H9 (cell line): ENCODE measurements around the gene RAB6B. TPM values are rescaled to one million over a fixed set of nuclear protein-coding genes. Genes with fewer than 3 reads are reported as not detected.

ENCODE experiments used
- DNase-seq: peaks from one replicate; pipeline ENCODE4 v3.0.0-alpha.2; 2017
- H2AFZ ChIP-seq: one replicate; pipeline ENCODE4 v1.6.1; 2013; ENCODE audit warnings: mild to moderate bottlenecking, low read length, control low read depth, moderate library complexity
- H2AK5ac ChIP-seq: 2 replicates; pipeline ENCODE4 v1.6.1; 2013; ENCODE audit warnings: low read length, control low read depth, mixed read lengths; ENCODE audit not compliant: insufficient read length
- H2BK120ac ChIP-seq: one replicate; pipeline ENCODE4 v1.6.1; 2013; ENCODE audit warnings: low read depth, mild to moderate bottlenecking, low read length, control low read depth, inconsistent platforms; ENCODE audit not compliant: poor library complexity, severe bottlenecking
- H2BK12ac ChIP-seq: 2 replicates; pipeline ENCODE4 v1.6.1; 2013; ENCODE audit warnings: low read length, control low read depth, mixed read lengths, low read depth; ENCODE audit not compliant: insufficient read length
- H2BK15ac ChIP-seq: 2 replicates; pipeline ENCODE4 v1.6.1; 2013; ENCODE audit warnings: low read depth, low read length, control low read depth
- H2BK20ac ChIP-seq: one replicate; pipeline ENCODE4 v1.6.1; 2013; ENCODE audit warnings: low read depth, mild to moderate bottlenecking, low read length, control low read depth, inconsistent platforms; ENCODE audit not compliant: poor library complexity, severe bottlenecking
- H2BK5ac ChIP-seq: 2 replicates; pipeline ENCODE4 v1.6.1; 2013; ENCODE audit warnings: low read length, control low read depth, mixed read lengths; ENCODE audit not compliant: insufficient read length
- H3K14ac ChIP-seq: 2 replicates; pipeline ENCODE4 v1.6.1; 2013; ENCODE audit warnings: low read length, control low read depth; ENCODE audit not compliant: insufficient read depth
- H3K18ac ChIP-seq: 2 replicates; pipeline ENCODE4 v1.6.1; 2013; ENCODE audit warnings: low read depth, mild to moderate bottlenecking, mixed read lengths, low read length, control low read depth; ENCODE audit not compliant: insufficient read length
- H3K23ac ChIP-seq: 2 replicates; pipeline ENCODE4 v1.6.1; 2013; ENCODE audit warnings: low read length, control low read depth, mixed read lengths, low read depth; ENCODE audit not compliant: insufficient read length
- H3K23me2 ChIP-seq: 2 replicates; pipeline ENCODE4 v1.6.1; 2013; ENCODE audit warnings: low read depth, mild to moderate bottlenecking, mixed read lengths, low read length, control low read depth; ENCODE audit not compliant: insufficient read length, poor library complexity, severe bottlenecking
- H3K27ac ChIP-seq: 2 replicates; pipeline ENCODE4 v1.5.1; 2013; ENCODE audit warnings: low read length, control low read depth, mixed read lengths, low read depth; ENCODE audit not compliant: insufficient read length
- H3K27me3 ChIP-seq: 2 replicates; pipeline ENCODE4 v1.6.1; 2013; ENCODE audit warnings: low read length, control low read depth, inconsistent platforms; ENCODE audit not compliant: insufficient read depth
- H3K4ac ChIP-seq: 2 replicates; pipeline ENCODE4 v1.6.1; 2013; ENCODE audit warnings: low read depth, mild to moderate bottlenecking, control low read depth, inconsistent platforms, low read length, moderate library complexity
- H3K4me1 ChIP-seq: 2 replicates; pipeline ENCODE4 v1.6.1; 2013; ENCODE audit warnings: low read length, control low read depth, inconsistent platforms; ENCODE audit not compliant: insufficient read depth
- H3K4me2 ChIP-seq: 2 replicates; pipeline ENCODE4 v1.6.1; 2013; ENCODE audit warnings: low read length, control low read depth, mixed read lengths; ENCODE audit not compliant: insufficient read length, insufficient read depth
- H3K56ac ChIP-seq: 2 replicates; pipeline ENCODE4 v1.6.1; 2013; ENCODE audit warnings: low read depth, mild to moderate bottlenecking, mixed read lengths, low read length, control low read depth; ENCODE audit not compliant: insufficient read length
- H3K79me1 ChIP-seq: 2 replicates; pipeline ENCODE4 v1.6.1; 2013; ENCODE audit warnings: low read depth, mild to moderate bottlenecking, moderate library complexity, low read length, control low read depth, inconsistent platforms; ENCODE audit not compliant: insufficient read depth, poor library complexity, severe bottlenecking
- H3K79me2 ChIP-seq: 2 replicates; pipeline ENCODE4 v1.6.1; 2013; ENCODE audit warnings: low read length, control low read depth, inconsistent platforms; ENCODE audit not compliant: insufficient read depth
- H3K9ac ChIP-seq: 2 replicates; pipeline ENCODE4 v1.6.1; 2013; ENCODE audit warnings: low read length, control low read depth, mixed read lengths; ENCODE audit not compliant: insufficient read length; ENCODE audit errors: extremely low read depth
- H3K9me3 ChIP-seq: one replicate; pipeline ENCODE4 v1.6.1; 2013; ENCODE audit warnings: low read depth, low read length, inconsistent platforms; ENCODE audit not compliant: control insufficient read depth
- H3T11ph ChIP-seq: one replicate; pipeline ENCODE4 v1.6.1; 2013; ENCODE audit warnings: mild to moderate bottlenecking, low read length, control low read depth, inconsistent platforms
- H4K20me1 ChIP-seq: one replicate; pipeline ENCODE4 v1.6.1; 2013; ENCODE audit not compliant: control insufficient read depth, insufficient read length, insufficient read depth
- H4K5ac ChIP-seq: 2 replicates; pipeline ENCODE4 v1.6.1; 2013; ENCODE audit warnings: low read depth, mild to moderate bottlenecking, mixed read lengths, low read length, control low read depth; ENCODE audit not compliant: insufficient read length
- H4K8ac ChIP-seq: replicated peaks from 2 replicates; pipeline ENCODE4 v1.6.1; 2013; ENCODE audit warnings: low read length, control low read depth, mixed read lengths, low read depth; ENCODE audit not compliant: insufficient read length
- H4K91ac ChIP-seq: 2 replicates; pipeline ENCODE4 v1.6.1; 2013; ENCODE audit warnings: low read depth, mild to moderate bottlenecking, moderate library complexity, mixed read lengths, low read length, control low read depth; ENCODE audit not compliant: insufficient read length
- H3K27ac Mint-ChIP-seq, 3 experiments: 2 replicates in 2 of 3; 3 replicates in 1 of 3; pipeline ENCODE4 v1.8.0; 2020 to 2021; ENCODE audit warnings: mixed read lengths in 3 of 3, mild to moderate bottlenecking in 1 of 3, moderate library complexity in 1 of 3
- H3K27me3 Mint-ChIP-seq: 2 replicates; pipeline ENCODE4 v1.8.0; 2021; ENCODE audit warnings: low read depth, mild to moderate bottlenecking, moderate library complexity, mixed read lengths
- H3K36me3 Mint-ChIP-seq, 3 experiments: 2 replicates in 2 of 3; 3 replicates in 1 of 3; pipeline ENCODE4 v1.8.0; 2020 to 2021; ENCODE audit warnings: low read depth in 3 of 3, mixed read lengths in 3 of 3; ENCODE audit not compliant: insufficient read depth in 1 of 3
- H3K4me1 Mint-ChIP-seq, 2 experiments: 2 replicates each; pipeline ENCODE4 v1.8.0; 2020; ENCODE audit warnings: mixed read lengths in 2 of 2
- H3K4me3 Mint-ChIP-seq, 2 experiments: 2 replicates in 1 of 2; 3 replicates in 1 of 2; pipeline ENCODE4 v1.8.0; 2020 to 2021; ENCODE audit warnings: mild to moderate bottlenecking in 2 of 2, mixed read lengths in 2 of 2, moderate library complexity in 1 of 2
- H3K9me3 Mint-ChIP-seq, 2 experiments: 2 replicates in 1 of 2; 3 replicates in 1 of 2; pipeline ENCODE4 v1.8.0; 2020; ENCODE audit warnings: mild to moderate bottlenecking in 2 of 2, mixed read lengths in 2 of 2, moderate library complexity in 1 of 2
- WGBS: extraction: QIAGEN DNeasy Blood & Tissue Kit; methylation state at CpG from one replicate; pipeline ENCODE4 v1.1.7; 2013; ENCODE audit warnings: missing lambda C conversion rate, low lambda C conversion rate, mixed read lengths; ENCODE audit not compliant: insufficient read length; ENCODE audit errors: extremely low coverage; 5-methylcytosine and 5-hydroxymethylcytosine counted together
- total RNA-seq: library from RNA; stranded (reverse); gene quantifications from 2 replicates; pipeline ENCODE4 v1.2.1, GENCODE V29; 2021
- TF ChIP-seq, protein P1 (sequence below): fragments of 200-600 bp; sonication (generic); conservative IDR thresholded peaks from 3 replicates; pipeline ENCODE4 v1.8.0; 2021; ENCODE audit warnings: antibody characterized with exemption, mild to moderate bottlenecking

The RAB6B gene
- total RNA-seq, 1 experiment from 2014 or later, result 12.3 TPM

DNA sequence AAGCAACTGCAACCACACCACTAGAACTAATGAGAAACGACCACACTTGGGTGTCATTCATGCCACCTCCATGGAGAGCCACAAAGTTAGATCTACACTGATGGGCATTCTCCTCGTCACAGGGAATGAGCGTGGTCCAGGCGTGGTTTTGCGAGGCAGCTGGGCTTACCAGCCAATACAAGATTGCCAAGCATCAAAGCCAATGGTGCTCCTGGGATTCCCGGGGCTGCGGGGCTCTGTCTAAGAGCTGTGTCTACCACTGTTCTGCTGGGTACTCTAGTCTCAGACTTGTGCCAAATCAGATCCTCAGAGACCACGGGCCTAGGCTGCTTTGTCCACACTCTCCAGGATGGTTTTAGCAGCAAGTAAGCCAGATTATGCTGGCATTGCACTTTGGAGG lies 43.8 kb downstream of the RAB6B start:
- H3K79me1 ChIP-seq, result no peaks in the 10 kb centered on the region
- H3K23ac ChIP-seq, result no peak overlapping the region
- no peak overlapping the region for H3K4ac ChIP-seq
- H2BK120ac ChIP-seq, result no peak overlapping the region
- Mint-ChIP-seq H3K4me3 (no peak overlapping the region), H3K27me3 (no peaks in the 10 kb centered on the region), H3K4me1 (peaks cover 15 to 19% of the 10 kb centered on the region in 2 experiments), H3K36me3 (no peaks in the 10 kb centered on the region; a peak in 1 of 7 replicates), H3K9me3 (no peaks in the 10 kb centered on the region), H3K27ac (no peak overlapping the region; a peak in 1 of 7 replicates)
- H3K23me2 ChIP-seq, result no peaks in the 10 kb centered on the region
- WGBS, result no CpG with 5 or more reads among the region's 8 CpGs
- no peaks in the 10 kb centered on the region for H3K27me3 ChIP-seq
- no peak overlapping the region for H2BK15ac ChIP-seq
- no peak overlapping the region for H3K18ac ChIP-seq
- peaks cover 2% of the 10 kb centered on the region; the same call in 1 of the 2 replicates for H3K4me1 ChIP-seq
- H2AFZ ChIP-seq, result no peak overlapping the region
- H3K56ac ChIP-seq, result no peak overlapping the region
- no peaks in the 10 kb centered on the region for H4K20me1 ChIP-seq
- H2BK12ac ChIP-seq, result no peak overlapping the region
- H2BK20ac ChIP-seq, result no peak overlapping the region
- no peak overlapping the region for H4K8ac ChIP-seq
- H3K79me2 ChIP-seq, result no peaks in the 10 kb centered on the region
- H2BK5ac ChIP-seq, result no peak overlapping the region
- H3K14ac ChIP-seq, result no peak overlapping the region; the same call in 1 of the 2 replicates
- H3T11ph ChIP-seq, result no peak overlapping the region
- H2AK5ac ChIP-seq, result no peak overlapping the region
- H3K27ac ChIP-seq, result no peak overlapping the region
- TF ChIP-seq, protein P1, sequence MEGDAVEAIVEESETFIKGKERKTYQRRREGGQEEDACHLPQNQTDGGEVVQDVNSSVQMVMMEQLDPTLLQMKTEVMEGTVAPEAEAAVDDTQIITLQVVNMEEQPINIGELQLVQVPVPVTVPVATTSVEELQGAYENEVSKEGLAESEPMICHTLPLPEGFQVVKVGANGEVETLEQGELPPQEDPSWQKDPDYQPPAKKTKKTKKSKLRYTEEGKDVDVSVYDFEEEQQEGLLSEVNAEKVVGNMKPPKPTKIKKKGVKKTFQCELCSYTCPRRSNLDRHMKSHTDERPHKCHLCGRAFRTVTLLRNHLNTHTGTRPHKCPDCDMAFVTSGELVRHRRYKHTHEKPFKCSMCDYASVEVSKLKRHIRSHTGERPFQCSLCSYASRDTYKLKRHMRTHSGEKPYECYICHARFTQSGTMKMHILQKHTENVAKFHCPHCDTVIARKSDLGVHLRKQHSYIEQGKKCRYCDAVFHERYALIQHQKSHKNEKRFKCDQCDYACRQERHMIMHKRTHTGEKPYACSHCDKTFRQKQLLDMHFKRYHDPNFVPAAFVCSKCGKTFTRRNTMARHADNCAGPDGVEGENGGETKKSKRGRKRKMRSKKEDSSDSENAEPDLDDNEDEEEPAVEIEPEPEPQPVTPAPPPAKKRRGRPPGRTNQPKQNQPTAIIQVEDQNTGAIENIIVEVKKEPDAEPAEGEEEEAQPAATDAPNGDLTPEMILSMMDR, result no peak
- H3K9ac ChIP-seq, result no peak overlapping the region
- DNase-seq, result no peak
- H4K91ac ChIP-seq, result no peak overlapping the region
- H3K4me2 ChIP-seq, result no peak overlapping the region
- H4K5ac ChIP-seq, result no peak overlapping the region
- H3K9me3 ChIP-seq, result no peaks in the 10 kb centered on the region
